SKM-1 treated with dmso at 0.1 percent for 144 hours (cell line): ENCODE measurements around the gene PNLIP.

Experiments used
- DNase-seq: peaks from one replicate; lab custom pipeline; 2025; ENCODE audit not compliant: unreplicated experiment; lab: John Stamatoyannopoulos, UW

PNLIP gene

DNA sequence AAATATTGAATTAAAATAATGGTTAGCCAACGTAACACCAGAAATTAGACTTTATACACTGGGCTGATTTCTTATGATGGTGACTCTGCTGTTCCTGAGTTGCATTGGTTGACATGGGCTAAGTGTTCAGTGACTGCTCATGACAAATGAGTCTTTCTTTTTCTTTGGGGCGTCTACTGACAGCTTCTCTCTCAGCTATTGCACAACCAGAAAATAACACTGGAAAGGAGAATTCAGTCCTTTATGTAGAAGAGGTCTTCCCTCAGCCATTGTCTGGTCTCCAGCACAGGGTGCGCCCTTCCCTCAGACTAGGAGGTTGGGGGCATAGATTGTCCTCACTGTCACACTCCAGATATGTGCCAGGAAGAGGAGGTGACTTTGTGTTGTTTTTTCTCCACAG is 21.6 kb downstream of the PNLIP start:
- DNase-seq = no peak

DNA sequence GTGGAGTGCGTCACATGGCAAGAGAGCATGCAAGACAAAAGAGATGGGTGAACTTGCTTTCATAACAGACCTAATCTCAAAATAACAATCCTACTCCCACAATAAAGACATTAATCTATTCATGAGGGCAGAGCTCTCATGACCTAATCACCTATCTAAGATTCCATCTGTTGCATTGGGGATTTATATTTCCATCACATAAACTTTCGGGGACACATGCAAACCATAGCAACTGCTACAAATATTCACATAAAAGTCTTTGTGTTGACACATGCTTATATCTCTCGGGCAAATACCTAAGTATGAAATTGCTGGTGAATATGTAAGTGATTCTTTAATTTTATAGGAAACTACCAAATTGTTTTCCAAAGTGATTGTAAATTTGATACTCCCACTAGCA is 29.1 kb downstream of the PNLIP start:
- no peak for DNase-seq

DNA sequence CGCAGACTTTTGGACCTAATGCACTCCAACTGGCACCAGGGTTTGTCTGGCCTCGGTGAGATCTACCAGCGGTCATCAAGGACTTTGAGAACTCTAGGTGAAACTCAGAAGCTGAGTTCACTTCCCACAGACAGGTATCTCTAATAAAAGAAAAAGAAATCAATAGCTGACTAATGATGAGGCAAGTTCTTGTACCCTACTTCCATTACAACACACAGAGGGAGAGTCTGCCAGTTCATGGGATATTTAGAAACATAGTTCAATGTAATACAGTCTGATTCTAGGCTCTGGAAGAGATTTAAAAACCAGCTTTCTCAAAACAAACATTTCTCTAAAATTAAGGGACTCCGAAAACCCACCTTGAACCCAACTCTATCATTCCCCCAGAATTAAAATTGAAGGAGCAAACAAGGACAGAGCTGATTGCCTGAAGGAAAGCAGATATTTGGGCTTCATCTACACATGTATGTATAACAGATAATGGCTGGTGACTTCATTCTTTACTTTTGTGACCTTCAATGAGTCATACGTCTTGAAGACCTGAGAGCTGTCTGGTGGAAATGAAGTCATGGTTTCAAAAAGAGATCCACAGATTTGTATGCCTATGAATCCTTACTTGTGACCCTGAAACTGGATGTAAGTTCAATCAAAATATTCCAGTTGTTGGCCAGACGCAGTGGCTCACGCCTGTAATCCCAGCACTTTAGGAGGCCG is 42.3 kb downstream of the PNLIP start:
- DNase-seq = no peak

DNA sequence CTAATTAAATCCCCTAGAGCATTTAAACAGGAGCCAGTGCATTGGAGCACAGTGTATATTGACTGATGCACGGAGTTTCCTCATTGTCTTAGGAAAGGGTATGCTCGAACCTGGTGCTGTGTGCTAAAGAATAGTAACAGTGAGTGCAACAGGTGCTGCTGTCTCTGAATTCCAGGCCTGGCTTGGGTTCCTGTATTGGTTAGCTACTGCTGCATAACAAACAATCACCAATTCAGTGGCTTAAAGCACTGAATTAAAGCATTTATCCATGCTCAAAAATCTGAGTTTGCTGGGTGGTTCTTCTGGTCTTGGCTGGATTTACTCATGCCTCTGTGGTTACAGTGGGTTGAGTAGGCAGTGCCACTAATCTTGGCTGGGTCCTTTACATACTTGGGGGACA is 43.3 kb downstream of the PNLIP start:
- DNase-seq = no peak

DNA sequence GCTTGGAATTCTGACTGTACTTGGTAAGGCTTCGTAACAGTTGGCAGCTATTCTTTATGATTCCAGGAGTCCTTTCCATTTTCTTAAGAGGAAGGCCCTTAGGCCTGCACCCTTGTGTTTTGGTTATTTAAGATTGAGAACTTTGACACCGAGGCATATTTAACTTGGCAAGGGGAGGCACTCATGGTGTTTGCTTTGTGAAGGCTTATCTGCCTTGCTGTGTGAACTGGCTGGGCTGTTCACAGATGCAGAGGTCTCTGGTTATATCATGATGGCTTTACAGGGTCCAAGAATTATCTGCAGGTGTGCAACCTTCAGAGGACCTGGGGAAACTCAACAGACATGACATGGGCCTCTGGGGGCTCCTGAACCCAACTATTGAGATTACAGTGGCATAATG is 44.2 kb downstream of the PNLIP start:
- DNase-seq = no peak

DNA sequence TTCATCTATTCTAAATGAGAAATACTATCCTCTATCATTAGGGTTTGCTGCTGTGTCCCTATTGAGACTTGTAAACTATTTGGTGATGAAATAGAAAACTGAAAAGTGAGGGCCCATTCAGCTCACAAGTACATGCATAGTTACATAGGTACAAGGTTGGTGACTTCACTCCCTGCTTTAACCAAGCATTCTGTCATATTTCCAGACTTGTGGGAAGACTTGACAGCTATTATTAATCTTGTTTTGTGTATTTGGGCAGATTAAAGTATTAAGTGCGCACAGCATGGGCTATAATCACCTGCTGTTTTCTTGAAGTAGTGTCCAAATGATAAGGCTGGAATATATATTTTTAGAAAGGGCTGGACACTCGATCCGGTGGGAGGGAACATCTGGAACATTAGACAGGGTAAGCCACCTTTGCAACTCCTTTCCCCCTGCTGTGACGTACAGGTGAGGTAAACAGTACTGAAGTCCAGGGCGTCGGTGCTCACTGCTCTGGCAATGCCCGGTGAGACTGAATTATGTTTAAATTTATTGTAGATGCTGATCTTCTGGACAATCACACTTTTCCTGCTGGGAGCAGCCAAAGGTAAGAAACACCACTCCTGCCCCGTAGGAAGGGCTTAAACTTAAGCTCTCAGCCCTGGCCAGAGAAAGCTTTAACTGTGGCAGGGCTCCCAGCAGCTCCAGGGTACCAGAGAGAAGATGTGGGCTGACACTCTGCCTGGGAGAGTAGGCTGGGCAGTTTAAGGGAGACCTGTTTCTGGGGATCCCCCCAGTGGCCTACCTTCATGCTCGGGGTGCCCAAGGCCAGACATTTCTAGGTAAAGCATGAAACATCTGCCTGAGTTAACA is 45.1 kb downstream of the PNLIP start, which contains the start of gene PNLIPRP1:
Gene PNLIPRP1 (plus strand): TSS at position 370 of the 855 bp plus-strand sequence. CDS start 171 bp downstream, at position 541.
- DNase-seq = no peak

DNA sequence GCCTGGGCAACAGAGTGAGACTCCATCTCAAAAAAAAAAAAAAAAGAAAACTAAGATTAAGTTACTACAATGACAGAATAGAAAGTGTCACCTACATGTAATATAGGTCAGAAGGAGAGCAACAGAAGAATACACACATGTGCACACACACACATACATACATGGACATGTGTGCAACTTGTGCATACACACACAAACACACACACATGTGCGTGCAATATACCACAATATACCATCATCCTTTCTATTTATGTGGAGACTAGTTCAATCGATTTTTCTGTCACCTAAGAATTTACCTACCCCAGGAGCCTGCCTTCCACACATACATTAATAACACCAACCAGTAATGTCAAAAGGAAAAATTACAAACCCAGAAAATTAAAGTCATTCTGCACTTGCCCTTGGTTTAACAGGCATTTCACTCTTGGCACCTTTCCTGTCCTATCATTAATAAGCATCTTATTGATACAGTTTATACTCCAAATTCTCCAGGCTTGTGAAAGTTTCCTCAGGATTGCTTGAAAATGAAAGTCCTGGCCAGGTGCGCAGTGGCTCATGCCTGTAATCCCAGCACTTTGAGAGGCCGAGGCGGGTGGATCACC is 47.5 kb downstream of the PNLIP start:
- DNase-seq = no peak

DNA sequence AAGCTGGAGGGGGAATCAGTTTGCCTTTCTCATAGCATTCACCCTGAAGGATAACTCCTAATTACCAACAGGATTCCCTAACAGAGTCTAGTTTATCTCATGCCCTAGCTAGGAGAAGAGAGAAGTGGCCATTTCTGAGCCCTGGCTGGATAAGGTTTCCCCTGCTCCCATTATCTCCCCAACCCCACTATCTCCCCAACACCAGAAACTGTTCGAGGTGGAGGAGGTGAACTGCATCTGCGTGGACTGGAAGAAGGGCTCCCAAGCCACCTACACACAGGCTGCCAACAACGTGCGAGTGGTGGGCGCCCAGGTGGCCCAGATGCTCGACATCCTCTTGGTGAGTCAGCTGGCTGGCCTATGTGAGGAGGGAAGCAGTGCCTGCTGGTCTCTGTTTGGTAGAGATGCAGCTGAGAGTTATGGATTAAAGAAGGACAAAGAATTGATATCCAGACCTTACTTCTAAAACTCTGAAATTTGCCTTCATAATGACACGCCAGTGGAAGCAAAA is 48.8 kb downstream of the PNLIP start:
- DNase-seq = no peak

DNA sequence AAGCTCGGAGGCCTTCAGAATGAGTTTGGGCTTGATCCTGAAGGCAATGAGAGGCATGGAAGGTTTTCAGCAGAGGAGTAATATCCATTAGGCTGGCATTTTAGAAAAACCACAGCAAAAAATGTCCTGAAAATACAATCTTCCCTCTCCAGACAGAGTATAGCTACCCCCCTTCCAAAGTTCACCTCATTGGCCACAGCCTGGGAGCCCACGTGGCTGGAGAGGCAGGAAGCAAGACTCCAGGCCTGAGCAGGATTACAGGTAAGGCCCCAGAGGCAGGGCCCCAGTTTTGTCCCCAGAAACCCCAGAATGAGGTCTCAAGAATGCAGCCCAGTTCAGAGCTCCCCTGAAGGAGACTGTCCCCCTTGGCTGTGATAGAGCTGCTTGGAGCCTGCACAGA is 50.3 kb downstream of the PNLIP start:
- no peak for DNase-seq

DNA sequence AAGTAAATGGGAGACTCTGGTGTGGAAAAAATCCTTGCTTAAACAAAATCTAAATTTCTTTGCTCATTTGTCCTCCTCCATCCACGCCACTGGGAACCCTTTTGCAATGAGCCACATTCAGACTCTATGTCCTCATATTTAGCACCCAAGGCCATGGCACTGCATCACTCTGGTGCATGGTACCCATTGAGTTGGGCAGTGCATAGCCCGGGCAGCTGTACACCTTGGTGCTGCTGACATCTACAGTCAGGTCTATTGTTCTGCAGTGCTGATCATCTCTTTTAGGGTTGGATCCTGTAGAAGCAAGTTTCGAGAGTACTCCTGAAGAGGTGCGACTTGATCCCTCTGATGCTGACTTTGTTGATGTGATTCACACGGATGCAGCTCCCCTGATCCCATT is 51.8 kb downstream of the PNLIP start:
- DNase-seq = no peak

DNA sequence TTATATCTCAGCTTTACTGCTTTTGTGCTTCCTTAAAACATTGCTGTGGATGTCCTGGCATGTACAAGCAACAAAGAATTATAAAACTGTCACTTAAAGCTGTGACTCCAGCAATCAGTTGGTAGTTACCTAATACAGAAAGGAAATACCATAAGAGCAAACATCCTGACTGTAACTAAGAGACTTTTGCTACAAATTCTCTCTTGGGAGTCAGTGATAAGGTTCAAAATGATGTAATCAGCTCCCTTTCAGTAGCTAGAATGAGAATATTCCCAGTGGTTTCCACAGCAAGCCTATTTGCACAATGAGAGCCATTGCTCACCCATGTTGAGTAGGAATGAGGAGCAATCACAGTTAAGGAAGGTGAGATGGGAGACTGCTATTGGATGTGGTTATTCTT is 52.6 kb downstream of the PNLIP start:
- DNase-seq = no peak

DNA sequence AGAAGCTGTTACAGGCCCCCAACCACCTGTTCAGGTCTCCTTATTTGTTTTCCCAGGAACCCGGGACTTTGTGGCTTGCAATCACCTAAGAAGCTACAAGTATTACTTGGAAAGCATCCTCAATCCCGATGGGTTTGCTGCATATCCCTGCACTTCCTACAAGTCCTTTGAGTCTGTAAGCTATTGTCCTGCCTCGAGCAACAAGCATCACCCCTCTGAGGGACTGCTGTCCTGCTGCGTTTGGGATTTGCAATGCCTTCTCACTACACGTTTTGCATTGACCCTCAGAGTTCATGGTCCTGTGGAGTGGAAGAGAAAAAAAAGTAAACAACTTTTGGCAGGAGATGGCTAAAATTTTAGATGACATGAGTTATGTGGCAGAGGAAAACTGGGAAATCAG is 54.3 kb downstream of the PNLIP start:
- DNase-seq = no peak

DNA sequence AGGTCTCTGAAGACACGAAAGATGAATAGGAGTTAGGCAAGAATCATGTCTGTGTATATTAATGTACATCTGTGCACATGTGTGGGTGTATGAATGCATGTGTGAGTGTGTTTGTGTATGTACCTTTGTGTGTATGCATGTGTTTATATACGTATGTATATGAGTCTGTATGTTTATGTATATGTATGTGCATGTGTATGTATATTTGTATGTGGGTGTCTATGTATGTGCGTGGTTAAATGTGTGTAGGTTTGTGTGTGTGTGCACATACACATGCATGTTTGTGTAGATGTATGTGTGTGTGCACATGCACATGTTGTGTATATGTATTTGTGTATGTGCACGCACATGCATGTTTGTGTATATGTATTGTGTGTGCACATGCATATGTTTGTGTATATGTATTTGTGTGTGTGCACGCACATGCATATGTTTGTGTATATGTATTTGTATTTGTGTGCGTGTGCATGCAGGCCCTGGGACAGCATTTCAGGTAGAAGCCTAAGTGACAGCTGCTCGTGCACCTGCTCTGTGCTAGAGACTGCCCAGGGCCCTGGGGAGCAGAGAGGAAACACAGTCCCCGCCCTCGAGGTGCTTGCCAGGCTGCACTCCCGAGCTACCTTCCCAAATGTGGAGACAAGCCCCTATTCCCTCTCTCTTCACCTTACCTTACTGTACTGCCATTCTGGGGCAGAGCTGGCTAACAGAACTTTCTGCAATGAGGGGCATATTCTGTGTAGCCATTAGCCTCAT is 57.1 kb downstream of the PNLIP start:
- no peak for DNase-seq

DNA sequence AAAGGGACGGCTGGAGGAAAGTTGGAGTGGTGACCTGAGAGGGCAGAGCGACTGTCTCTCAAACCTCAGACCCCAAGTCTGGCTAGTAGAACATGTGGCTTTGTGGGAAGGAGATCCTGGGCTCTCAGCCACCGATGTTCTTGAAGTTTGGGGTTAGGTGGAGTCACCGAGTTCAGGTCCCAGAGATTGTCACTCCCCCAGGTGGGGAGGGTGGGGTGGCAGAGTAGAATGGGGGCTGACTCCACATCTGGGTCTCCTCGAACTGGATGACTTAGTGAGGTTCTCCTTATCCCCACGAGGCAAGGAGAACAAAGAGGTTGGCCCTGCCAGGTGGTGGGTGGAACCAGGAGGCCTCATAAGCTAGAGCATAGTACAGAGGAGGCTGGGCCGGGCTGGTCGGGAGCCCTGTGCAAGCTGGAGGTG is 60.3 kb downstream of the PNLIP start:
- no peak for DNase-seq

DNA sequence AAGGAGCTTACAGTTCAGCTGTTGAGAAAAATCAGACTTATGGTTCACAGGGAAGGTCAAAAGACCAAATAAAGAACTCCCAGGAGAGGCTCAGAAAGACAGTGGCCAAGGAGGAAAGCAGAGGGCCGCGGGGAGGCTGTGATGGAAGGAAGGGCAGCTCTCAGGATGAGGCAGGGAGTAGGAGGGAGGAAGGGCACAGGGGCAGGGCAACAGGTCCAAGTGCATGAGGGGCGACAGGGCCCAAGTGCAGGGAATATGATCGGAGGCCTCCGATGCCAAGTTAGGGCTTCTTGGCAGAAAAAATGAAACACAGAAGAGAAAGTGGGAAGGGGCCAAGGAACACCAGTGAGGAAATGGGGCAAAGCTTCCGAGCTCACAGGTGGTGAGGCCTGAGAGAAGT is 61.6 kb downstream of the PNLIP start:
- no peak for DNase-seq

DNA sequence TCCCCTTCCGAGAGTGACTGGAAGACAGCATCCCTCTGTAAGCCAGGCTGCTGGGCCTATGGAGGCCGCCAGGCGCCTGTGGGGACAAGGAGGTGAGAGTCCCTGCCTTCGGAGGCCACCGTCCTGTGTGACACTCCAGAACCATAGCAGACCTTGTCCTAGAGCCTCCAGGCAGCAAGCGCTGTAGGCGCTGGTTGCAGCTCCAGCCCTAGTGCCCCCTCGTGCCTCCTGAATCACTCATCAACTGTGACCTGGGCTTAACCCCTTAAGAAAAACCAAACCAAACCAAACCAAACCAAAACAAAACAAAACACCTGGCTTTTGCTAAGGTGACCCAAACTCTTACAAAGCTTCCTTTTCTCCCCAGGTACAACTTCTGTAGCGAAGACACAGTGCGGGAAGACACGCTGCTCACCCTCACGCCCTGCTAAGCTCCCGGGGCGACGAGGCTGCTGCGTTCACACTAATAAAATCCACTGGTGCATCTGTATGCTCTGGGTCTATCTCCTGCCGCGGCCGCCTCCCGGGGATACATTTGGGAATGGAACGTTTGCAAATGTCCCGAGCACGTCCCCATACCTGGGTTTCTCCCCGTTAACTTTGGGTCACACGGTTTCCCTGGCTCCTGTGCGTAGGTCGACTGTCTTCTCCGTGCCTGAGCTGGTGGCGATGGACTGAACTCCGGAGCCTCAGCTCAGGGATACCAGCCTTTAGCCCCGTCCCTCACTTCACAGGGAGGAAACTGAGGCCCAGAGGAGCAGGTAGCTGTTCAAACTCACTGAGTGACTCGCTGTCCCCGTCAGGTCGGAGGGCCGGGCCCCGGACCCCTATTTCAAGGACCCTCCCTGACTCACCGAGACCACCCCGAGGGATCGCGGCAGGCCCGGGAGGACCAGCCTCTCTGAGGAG is 63.2 kb downstream of the PNLIP start:
- DNase-seq = no peak

DNA sequence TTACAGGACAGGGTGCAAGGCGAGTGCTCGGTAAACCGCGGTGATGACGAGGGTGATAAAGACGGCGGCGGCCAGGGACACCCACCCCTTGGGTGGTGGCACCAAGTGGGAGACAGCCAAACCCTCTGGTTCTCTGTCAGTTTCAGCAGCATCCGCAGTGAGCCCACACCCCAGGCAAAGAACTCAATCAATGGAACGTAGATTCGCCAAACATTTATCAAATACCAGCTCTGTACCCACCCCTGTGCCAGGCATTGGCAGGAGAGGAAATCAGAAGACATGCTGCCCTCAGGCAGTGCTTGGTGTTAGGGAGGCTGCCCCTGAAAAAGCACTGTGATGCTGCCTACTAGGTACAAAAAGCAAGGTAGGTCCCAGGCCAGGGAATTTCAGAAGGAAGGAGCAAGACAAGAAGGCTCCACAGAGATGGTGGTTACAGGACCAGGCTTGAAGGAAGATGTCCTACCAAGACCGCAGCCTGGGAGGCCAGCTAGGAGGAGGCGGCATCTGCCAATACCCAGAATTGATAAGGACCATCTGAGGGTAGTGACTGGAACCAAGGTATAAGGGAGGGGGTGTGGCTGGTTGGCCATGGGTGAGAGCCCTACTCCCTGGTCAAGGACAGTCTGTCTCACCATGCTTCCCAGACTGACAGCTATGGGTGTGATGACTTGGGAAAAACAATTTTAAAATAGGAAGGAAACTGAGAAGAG is 64.9 kb downstream of the PNLIP start:
- no peak for DNase-seq

DNA sequence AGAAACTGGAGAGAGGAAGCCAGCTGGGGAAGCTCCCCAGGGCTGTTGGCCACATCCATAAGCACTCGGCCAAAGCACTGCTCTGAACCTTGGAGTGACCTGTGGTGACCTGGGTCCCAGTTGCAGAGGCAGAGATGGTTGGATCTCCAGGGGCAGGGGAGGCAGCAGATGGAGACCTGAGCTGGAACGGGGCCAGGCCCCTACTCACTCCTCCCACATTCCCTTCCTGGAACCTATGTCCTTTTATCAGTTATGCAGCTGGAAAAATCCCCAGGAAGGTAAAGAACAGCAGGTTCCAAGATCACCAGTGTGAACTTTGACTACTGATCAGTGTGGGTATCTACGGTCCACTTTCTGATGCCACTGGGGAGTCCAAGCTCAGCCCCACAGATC is 65.4 kb downstream of the PNLIP start:
- DNase-seq = no peak

DNA sequence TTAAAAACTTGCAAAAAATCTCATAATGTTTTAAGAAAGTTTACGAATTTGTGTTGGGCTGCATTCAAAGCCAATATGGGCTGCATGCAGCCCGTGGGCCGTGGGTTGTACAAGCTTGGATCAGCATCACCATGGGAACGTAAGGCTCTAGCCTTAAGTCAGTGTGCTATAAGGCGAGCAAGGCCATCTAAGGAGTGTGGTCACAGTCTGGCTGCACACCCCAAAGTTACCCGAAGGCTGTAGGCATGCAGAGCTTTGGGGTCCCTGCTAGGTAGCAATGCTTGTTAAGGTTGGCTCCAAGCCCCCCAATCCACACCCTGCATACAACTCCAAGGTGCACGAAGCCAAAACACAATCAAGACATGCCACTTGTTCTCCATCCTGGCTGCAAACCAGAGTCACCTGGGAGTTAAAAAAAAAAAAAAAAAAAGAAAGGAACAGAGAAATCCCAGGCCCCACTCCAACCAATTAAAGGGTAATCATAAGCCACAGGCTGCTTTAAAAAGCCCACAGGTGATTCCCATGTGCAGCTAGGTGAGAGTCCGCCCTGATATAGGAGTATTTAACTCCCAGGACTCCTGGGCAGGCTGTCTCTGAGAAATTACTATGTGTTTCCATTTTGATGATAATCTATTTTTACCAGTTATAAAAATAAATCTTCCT is 66.5 kb downstream of the PNLIP start:
- no peak for DNase-seq
